Stimulated activated CD4-positive, alpha-beta T cell treated with anti-CD3 and anti-CD28 coated beads, Interleukin-12 subunit alpha, Interleukin-12 subunit beta, amount 100 ng/mL, for 4 hours (primary cell): ENCODE results near the gene RPH3AL.
"Not testable (repeated sequence)": the region's sequence is repeated elsewhere in the genome, so short reads cannot be mapped to it uniquely, and the experiment has no call there.

ENCODE experiments used
- DNase-seq: peaks from one replicate; pipeline ENCODE4 v3.0.0-alpha.2; 2020

RPH3AL gene

DNA sequence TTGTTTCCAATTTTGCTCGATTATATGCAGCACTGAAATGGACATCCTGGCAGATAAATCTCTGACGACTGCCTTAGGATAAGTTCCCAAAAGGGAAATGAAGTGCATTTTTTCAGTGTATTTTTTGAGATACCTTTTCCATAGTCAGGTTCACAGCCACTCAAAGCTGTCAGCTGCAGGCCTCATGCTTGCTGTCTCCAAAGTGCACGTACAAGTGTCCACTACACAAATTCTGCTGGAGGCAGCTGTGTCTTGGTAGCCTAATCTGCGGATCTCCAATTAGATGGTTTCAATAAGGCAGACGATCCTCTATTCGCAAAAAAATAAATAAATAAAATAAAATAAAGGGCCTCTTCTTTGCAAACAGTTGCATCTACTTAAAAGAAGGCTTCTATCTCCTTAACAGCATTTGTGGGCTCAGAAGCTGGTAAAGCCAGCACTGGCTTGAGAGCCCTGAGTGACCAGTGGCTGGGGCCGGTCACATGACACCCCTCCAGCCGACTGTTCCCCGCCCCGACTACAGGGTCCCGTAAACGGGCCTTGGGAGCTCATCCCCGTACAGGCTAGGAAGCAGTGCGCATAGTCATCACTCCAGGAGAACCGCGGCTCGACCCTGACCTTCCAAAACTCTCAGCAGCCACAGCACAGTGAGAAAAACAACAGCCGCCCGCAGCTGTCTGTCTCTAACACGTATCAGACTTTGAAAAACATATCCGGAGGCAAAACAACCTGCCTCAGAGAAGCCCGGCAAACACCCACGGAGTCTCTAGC lies 18.8 kb downstream of the RPH3AL start:
- DNase-seq = no peak

- no peak for DNase-seq
Observed at GRCh38 chr17:332558-333322, 19.9 kb downstream of the RPH3AL start.

GRCh38 chr17:332023-332422 lies 20.6 kb downstream of the RPH3AL start:
- no peak for DNase-seq

GRCh38 chr17:330993-331701 lies 21.5 kb downstream of the RPH3AL start:
- DNase-seq = no peak

DNA sequence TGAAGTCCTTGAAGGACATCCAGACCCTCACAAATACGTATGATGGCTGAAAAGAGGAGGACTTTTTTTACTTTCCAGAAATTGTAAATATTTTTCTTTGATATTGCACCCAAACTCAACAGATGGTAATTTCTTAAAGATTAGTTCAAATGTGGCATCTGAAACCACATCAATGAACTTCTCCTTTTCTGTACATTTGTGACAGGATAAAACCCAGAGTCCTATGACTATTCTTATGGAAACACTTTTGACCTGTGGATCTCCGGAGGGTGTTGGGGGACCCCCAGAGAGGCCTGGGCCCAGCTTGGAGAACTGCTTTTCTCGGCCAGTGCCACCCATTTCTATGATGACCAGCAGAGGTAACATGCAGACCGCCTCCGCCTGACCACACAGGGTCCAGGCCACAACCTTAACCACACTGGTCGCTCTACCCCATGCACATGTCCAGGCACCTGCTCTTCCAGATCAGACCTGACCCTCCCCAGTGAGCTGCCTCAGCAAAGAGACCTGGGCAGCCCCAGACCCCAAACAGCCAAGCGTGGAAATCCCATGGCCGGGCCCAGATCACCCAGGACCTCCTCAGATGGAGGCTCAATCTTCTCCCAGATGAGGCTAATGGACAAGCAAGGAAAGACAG lies 22.7 kb downstream of the RPH3AL start:
- no peak for DNase-seq

GRCh38 chr17:327971-328370 lies 24.6 kb downstream of the RPH3AL start:
- DNase-seq = no peak

DNA sequence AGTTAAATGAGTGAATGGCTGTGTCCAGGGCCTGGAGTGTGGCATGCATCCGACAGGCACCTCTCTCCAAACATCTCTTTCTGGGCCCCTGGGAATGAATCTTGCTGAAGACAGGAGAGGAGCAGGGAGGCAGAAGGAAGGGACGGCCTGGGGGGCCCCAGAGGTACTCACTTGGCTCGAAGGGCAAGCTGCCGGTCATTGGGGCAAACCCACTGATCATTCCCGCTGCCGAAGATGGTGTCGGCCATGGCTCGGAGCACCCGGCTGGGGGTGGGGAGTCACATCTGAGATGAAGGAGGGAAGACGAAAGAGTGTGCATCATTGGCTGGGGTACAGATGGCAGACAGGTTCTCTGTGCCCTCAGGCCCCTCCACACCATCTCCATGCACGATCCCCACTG lies 25.3 kb downstream of the RPH3AL start:
- no peak for DNase-seq

DNA sequence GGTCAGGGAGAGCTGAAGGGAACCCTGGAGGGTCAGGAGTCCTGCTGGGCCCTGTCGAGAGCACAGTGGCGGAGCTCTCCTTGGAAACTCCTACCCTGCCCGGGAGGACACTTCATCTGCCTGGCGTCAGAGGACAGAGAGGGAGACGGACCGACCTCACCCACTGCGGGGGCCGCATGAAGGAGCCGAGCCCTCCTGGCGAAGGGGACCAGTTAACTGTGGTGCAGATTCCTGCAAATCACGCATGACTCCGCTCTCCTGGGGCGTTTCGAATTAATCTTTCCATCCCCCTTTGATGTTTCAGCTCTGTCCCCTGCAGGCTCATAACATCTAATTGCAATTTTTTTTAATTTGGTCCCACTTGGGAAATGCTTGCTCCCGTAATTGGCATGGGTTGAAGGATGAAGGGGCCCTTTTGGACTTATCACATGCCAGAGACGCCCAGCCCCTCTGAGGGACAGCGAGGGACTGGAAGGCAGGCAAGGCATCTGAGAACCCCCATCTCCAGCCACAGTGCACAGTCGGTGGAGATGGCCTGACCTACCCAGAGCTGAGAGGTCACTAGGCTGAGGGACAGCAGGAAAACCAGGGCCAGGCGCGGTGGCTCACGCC lies 26.5 kb downstream of the RPH3AL start:
- DNase-seq = no peak

- no peak for DNase-seq
Observed at GRCh38 chr17:325270-326009, 27.2 kb downstream of the RPH3AL start.

- no peak for DNase-seq
Observed at GRCh38 chr17:323721-324571, 28.7 kb downstream of the RPH3AL start.

DNA sequence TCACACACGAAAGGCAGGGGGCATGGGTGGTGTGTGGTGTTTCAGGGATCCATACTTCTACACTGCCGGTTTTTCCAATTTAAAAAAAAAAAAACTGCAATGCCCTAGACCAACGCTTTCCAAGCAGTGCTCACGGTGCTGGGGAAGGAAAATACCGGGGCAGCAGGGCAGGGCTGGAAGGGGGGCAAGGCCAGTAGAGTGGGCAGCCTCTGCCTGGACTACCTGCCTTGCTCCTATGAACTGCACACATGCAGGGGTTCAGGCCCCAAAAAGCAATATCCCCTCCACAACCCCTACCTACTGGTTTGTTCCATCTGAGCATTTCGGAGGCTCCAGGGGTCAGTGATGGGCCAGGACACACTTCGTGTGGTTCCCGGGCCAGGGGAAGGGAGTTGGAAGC lies 29.4 kb downstream of the RPH3AL start:
- no peak for DNase-seq

GRCh38 chr17:322006-322780 lies 30.4 kb downstream of the RPH3AL start:
- no peak for DNase-seq

- no peak for DNase-seq
Observed at GRCh38 chr17:321386-321941, 31.1 kb downstream of the RPH3AL start.

DNA sequence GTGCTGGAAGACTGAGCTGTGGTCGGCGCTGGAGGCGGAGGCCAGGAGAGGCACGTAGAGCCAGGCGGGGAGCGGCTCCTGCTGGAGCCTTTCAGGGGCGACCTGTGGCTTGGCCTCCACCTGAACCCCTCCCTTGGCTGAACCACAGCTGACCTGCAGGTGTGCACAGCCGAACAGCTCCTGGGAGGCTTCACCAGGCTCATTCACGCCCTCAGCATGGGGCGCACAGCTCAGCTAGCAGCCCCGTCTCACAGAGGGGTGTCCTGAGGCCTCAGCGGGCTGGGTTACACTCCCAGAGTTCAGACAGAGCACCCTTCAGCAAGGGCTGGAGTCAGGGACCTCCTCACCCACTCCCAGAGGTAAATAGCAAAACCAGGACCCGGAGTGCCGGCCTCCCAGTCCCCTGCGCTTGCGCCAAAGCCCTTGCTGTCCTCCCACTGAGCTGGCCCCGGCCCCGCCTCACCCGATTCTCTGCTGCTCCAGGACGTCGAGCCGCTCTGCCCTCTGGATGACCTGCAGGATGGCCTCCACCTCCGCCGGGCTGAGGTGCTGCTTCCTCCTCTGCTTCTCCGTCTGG lies 31.7 kb downstream of the RPH3AL start:
- DNase-seq = no peak

DNA sequence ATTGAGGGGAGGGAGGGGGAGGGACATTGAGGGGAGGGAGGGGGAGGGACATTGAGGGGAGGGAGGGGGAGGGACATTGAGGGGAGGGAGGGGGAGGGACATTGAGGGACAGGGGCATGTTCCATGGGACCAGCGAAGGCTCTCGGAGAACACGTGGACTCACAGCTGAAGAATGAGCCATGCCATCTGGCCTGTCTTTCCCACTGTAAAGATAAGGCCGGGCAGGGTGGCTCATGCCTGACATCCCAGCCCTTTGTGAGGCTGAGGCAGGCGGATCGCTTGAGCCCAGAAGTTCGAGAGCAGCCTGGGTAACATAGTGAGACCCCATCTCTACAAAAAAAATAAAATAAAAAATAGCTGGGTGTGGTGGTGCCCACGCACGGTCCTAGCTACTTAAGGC lies 32.5 kb downstream of the RPH3AL start:
- no peak for DNase-seq

- DNase-seq = no peak
Observed at GRCh38 chr17:319266-319665, 33.3 kb downstream of the RPH3AL start.

DNA sequence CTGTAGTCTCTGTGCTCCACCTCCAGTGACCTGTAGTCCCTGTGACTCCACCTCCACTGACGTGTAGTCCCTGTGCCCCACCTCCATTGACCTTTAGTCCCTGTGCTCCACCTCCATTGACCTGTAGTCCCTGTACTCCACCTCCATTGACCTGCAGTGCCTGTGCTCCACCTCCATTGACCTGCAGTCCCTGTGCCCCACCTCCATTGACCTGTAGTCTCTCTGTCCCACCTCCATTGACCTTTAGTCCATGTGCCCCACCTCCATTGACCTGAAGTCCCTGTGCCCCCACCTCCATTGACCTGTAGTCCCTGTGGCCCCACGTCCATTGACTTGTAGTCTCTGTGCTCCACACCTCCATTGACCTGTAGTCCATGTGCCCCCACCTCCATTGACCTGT lies 35.5 kb downstream of the RPH3AL start:
- DNase-seq = not testable (repeated sequence)

DNA sequence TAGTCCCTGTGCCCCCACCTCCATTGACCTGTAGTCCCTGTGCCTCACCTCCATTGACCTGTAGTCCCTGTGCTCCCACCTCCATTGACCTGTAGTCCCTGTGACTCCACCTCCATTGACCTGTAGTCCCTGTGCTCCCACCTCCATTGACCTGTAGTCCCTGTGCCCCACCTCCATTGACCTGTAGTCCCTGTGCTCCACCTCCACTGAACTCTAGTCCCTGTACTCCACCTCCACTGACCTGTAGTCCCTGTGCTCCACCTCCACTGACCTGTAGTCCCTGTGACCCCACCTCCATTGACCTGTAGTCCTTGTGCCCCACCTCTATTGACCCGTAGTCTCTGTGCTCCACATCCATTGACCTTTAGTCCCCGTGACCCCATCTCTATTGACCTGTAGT lies 37.2 kb downstream of the RPH3AL start:
- not testable (repeated sequence) for DNase-seq

DNA sequence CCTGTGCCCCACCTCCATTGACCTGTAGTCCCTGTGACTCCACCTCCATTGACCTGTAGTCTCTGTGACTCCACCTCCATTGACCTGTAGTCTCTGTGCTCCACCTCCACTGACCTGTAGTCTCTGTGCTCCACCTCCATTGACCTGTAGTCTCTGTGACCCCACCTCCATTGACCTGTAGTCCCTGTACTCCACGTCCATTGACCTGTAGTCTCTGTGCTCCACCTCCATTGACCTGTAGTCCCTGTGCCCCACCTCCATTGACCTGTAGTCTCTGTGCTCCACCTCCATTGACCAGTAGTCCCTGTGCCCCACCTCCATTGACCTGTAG lies 38.0 kb downstream of the RPH3AL start:
- not testable (repeated sequence) for DNase-seq
